ENCODE results near the gene SPSB1. TPM values are rescaled to one million over a fixed set of nuclear protein-coding genes. Genes with fewer than 3 reads are reported as not detected.

SPSB1 gene
- total and polyA plus RNA-seq, 10 of the 15 experiments (the other 5 are each of a cell fraction or from before 2014, with no cell fraction given), result 0.02 to 2.0 (median 0.90) TPM; not detected in 1

DNA sequence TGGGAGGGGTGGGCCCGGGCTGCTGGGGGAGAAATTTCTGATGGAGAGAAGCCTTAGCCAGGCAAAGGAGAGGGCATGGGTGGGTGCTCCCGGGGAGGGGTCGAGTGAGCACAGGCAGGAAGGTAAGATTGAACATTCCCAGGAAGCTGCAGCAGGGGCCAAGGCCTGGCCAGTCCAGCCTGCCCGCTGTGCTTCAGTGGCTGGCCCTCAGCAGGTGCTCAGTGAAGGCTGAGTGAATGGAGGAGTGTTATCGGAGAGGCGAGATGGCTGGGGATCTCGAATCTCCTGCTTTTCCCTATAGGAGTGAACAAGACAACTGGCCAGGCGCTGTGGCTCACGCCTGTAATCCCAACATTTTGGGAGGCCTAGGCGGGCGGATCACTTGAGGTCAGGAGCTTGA is 20.9 kb downstream of the SPSB1 start:
- Histone ChIP-seq H3K4me2 (ENCODE audit: control insufficient read depth, insufficient read depth) (no peak overlapping the region), H3K79me2 (ENCODE audit: control insufficient read depth, insufficient read depth, low read length) (no peaks in the 10 kb centered on the region), H3K27me3 (replicated peaks in 1 of 2; ENCODE audit: control insufficient read depth in 2 of 2, insufficient read depth in 2 of 2, low read length in 1 of 2) (no peaks in the 10 kb centered on the region), H3K4me1 (ENCODE audit: control insufficient read depth, insufficient read depth, low read length) (peaks cover 17% of the 10 kb centered on the region), H3K4me3 (no peak overlapping the region), H4K20me1 (ENCODE audit: control insufficient read depth, insufficient read depth) (no peaks in the 10 kb centered on the region), H3K36me3 (ENCODE audit: control insufficient read depth in 2 of 2, insufficient read depth in 2 of 2, low read length in 1 of 2) (no peaks in the 10 kb centered on the region), H2AFZ (ENCODE audit: control insufficient read depth, low read depth, low read length) (no peak overlapping the region), H3K9ac (ENCODE audit: control insufficient read depth, insufficient read depth, low read length) (no peak overlapping the region), H3K27ac (ENCODE audit: control insufficient read depth, insufficient read depth) (no peak overlapping the region), H3K9me3 (replicated peaks; ENCODE audit: control insufficient read depth, insufficient read depth, low read length) (no peaks in the 10 kb centered on the region)
- BruUV-seq (replicated peaks), result no TSS peak
- no peak for DNase-seq (ENCODE audit: low read depth, low spot score)
- no peak for ATAC-seq
- ChIA-PET RAD21 (ENCODE audit: unreplicated experiment) (interaction anchor here (0.7 kb wide), 1 partner anchor 25 kb away, joined by 3 read pairs; no protein-coding TSS in a partner anchor), SMC1A (ENCODE audit: uncharacterized antibody, unreplicated experiment) (no interaction called here), POLR2A (interaction anchor here (0.5 kb wide), 1 partner anchor 107 kb away, joined by 4 read pairs; no protein-coding TSS in a partner anchor), CTCF (no interaction called here)
- 59% methylated on average over 9 of the region's 11 CpGs for WGBS (ENCODE audit: insufficient coverage, insufficient replicate concordance, low lambda C conversion rate, missing lambda C conversion rate)
- FAIRE-seq, result no peak
- intact Hi-C loops (cut with micrococcal nuclease; ENCODE audit: unreplicated experiment) (no loop called here), in situ Hi-C loops (cut with MboI) (no loop called here)
- TF ChIP-seq, protein P1, sequence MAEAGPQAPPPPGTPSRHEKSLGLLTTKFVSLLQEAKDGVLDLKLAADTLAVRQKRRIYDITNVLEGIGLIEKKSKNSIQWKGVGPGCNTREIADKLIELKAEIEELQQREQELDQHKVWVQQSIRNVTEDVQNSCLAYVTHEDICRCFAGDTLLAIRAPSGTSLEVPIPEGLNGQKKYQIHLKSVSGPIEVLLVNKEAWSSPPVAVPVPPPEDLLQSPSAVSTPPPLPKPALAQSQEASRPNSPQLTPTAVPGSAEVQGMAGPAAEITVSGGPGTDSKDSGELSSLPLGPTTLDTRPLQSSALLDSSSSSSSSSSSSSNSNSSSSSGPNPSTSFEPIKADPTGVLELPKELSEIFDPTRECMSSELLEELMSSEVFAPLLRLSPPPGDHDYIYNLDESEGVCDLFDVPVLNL (IDR thresholded peaks at IDR 0.05; ENCODE audit: low read depth, low read length), result no peak
- TF ChIP-seq, protein P2, sequence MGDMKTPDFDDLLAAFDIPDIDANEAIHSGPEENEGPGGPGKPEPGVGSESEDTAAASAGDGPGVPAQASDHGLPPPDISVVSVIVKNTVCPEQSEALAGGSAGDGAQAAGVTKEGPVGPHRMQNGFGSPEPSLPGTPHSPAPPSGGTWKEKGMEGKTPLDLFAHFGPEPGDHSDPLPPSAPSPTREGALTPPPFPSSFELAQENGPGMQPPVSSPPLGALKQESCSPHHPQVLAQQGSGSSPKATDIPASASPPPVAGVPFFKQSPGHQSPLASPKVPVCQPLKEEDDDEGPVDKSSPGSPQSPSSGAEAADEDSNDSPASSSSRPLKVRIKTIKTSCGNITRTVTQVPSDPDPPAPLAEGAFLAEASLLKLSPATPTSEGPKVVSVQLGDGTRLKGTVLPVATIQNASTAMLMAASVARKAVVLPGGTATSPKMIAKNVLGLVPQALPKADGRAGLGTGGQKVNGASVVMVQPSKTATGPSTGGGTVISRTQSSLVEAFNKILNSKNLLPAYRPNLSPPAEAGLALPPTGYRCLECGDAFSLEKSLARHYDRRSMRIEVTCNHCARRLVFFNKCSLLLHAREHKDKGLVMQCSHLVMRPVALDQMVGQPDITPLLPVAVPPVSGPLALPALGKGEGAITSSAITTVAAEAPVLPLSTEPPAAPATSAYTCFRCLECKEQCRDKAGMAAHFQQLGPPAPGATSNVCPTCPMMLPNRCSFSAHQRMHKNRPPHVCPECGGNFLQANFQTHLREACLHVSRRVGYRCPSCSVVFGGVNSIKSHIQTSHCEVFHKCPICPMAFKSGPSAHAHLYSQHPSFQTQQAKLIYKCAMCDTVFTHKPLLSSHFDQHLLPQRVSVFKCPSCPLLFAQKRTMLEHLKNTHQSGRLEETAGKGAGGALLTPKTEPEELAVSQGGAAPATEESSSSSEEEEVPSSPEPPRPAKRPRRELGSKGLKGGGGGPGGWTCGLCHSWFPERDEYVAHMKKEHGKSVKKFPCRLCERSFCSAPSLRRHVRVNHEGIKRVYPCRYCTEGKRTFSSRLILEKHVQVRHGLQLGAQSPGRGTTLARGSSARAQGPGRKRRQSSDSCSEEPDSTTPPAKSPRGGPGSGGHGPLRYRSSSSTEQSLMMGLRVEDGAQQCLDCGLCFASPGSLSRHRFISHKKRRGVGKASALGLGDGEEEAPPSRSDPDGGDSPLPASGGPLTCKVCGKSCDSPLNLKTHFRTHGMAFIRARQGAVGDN (IDR thresholded peaks at IDR 0.05), result no peak
- TF ChIP-seq NR2C2 (IDR thresholded peaks at IDR 0.05; ENCODE audit: borderline replicate concordance, control insufficient read depth, insufficient read length, low read depth), result no peak
- no peak for TF ChIP-seq NFYA (IDR thresholded peaks at IDR 0.05; ENCODE audit: borderline replicate concordance, low read depth, low read length)
- TF ChIP-seq, protein P3, sequence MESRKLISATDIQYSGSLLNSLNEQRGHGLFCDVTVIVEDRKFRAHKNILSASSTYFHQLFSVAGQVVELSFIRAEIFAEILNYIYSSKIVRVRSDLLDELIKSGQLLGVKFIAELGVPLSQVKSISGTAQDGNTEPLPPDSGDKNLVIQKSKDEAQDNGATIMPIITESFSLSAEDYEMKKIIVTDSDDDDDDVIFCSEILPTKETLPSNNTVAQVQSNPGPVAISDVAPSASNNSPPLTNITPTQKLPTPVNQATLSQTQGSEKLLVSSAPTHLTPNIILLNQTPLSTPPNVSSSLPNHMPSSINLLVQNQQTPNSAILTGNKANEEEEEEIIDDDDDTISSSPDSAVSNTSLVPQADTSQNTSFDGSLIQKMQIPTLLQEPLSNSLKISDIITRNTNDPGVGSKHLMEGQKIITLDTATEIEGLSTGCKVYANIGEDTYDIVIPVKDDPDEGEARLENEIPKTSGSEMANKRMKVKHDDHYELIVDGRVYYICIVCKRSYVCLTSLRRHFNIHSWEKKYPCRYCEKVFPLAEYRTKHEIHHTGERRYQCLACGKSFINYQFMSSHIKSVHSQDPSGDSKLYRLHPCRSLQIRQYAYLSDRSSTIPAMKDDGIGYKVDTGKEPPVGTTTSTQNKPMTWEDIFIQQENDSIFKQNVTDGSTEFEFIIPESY (IDR thresholded peaks at IDR 0.05), result no peak
- TF ChIP-seq SMAD5 (IDR thresholded peaks at IDR 0.05; ENCODE audit: low read depth), result no peak
- TF ChIP-seq, protein P4, sequence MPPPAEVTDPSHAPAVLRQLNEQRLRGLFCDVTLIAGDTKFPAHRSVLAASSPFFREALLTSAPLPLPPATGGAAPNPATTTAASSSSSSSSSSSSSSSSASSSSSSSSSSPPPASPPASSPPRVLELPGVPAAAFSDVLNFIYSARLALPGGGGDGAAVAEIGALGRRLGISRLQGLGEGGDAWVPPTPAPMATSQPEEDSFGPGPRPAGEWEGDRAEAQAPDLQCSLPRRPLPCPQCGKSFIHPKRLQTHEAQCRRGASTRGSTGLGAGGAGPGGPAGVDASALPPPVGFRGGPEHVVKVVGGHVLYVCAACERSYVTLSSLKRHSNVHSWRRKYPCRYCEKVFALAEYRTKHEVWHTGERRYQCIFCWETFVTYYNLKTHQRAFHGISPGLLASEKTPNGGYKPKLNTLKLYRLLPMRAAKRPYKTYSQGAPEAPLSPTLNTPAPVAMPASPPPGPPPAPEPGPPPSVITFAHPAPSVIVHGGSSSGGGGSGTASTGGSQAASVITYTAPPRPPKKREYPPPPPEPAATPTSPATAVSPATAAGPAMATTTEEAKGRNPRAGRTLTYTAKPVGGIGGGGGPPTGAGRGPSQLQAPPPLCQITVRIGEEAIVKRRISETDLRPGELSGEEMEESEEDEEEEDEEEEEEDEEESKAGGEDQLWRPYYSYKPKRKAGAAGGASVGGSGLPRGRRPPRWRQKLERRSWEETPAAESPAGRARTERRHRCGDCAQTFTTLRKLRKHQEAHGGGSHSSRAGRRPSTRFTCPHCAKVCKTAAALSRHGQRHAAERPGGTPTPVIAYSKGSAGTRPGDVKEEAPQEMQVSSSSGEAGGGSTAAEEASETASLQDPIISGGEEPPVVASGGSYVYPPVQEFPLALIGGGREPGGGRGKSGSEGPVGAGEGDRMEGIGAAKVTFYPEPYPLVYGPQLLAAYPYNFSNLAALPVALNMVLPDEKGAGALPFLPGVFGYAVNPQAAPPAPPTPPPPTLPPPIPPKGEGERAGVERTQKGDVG (CRISPR knock-in tag; IDR thresholded peaks at IDR 0.05), result no peak
- no peak for TF ChIP-seq WRNIP1 (IDR thresholded peaks at IDR 0.05; ENCODE audit: borderline replicate concordance, low read depth, low read length)
- no peak for TF ChIP-seq MEF2B (IDR thresholded peaks at IDR 0.05; ENCODE audit: partially characterized antibody, poor library complexity, severe bottlenecking)
- TF ChIP-seq RAD21 (IDR thresholded peaks at IDR 0.05; ENCODE audit: insufficient read depth, low read depth, low read length), result no peak
- TF ChIP-seq NFXL1 (IDR thresholded peaks at IDR 0.05; ENCODE audit: borderline replicate concordance), result no peak
- TF ChIP-seq, protein P5, sequence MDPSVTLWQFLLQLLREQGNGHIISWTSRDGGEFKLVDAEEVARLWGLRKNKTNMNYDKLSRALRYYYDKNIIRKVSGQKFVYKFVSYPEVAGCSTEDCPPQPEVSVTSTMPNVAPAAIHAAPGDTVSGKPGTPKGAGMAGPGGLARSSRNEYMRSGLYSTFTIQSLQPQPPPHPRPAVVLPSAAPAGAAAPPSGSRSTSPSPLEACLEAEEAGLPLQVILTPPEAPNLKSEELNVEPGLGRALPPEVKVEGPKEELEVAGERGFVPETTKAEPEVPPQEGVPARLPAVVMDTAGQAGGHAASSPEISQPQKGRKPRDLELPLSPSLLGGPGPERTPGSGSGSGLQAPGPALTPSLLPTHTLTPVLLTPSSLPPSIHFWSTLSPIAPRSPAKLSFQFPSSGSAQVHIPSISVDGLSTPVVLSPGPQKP (IDR thresholded peaks at IDR 0.05; ENCODE audit: low read depth, low read length), result no peak

Data from GM12878 (cell line).